ENCODE data around the gene BEST4. TPM values are rescaled to one million over a fixed set of nuclear protein-coding genes. Genes with fewer than 3 reads are reported as not detected.

Gene BEST4
- total and polyA plus RNA-seq, 2 of the 13 experiments (the other 11 are each of a cell fraction or from before 2014, with no cell fraction given): 0.77 to 1.4 TPM

- TF ChIP-seq ZBTB33 (CRISPR knock-in tag; IDR thresholded peaks at IDR 0.05) (peak; percentile 64; the same call in 1 of the 2 replicates), ZSCAN30 (CRISPR knock-in tag; IDR thresholded peaks at IDR 0.05) (0 out of 2 replicates have a peak, but pooled peaks have one; percentile 64), HOMEZ (CRISPR knock-in tag; IDR thresholded peaks at IDR 0.05; ENCODE audit: low read depth) (peak; percentile 58; the same call in 1 of the 2 replicates), NFKBIZ (CRISPR knock-in tag; IDR thresholded peaks at IDR 0.05) (peak; percentile 50; the same call in 1 of the 2 replicates), CSRNP2 (CRISPR knock-in tag; conservative IDR thresholded peaks at IDR 0.05; ENCODE audit: low read depth) (no peak), ZNF260 (CRISPR knock-in tag; IDR thresholded peaks at IDR 0.05; ENCODE audit: borderline replicate concordance, low read depth) (no peak), EP300 (IDR thresholded peaks at IDR 0.05; ENCODE audit: low read depth in 2 of 2, low read length in 2 of 2) (0 out of 4 replicates have a peak, but pooled peaks of 1 of the 2 experiments have one; percentile 11), EP300 (CRISPR knock-in tag; IDR thresholded peaks at IDR 0.05; ENCODE audit: borderline replicate concordance) (0 out of 2 replicates have a peak, but pooled peaks have one; percentile 31), ZNF44 (CRISPR knock-in tag; IDR thresholded peaks at IDR 0.05) (no peak), CBFB (CRISPR knock-in tag; IDR thresholded peaks at IDR 0.05) (peak; percentile 98), IRF9 (CRISPR knock-in tag; IDR thresholded peaks at IDR 0.05; ENCODE audit: borderline replicate concordance) (peak; percentile 61; the same call in 1 of the 2 replicates), ZNF580 (CRISPR knock-in tag; IDR thresholded peaks at IDR 0.05; ENCODE audit: borderline replicate concordance, low read depth) (0 out of 2 replicates have a peak, but pooled peaks have one; percentile 39), ZBTB44 (CRISPR knock-in tag; IDR thresholded peaks at IDR 0.05) (peak; percentile 22; the same call in 1 of the 2 replicates), ZNF34 (CRISPR knock-in tag; IDR thresholded peaks at IDR 0.05; ENCODE audit: borderline replicate concordance) (no peak), NFE2L1 (CRISPR knock-in tag; IDR thresholded peaks at IDR 0.05; ENCODE audit: borderline replicate concordance) (peak; percentile 51; the same call in 1 of the 2 replicates), ZNF562 (CRISPR knock-in tag; IDR thresholded peaks at IDR 0.05; ENCODE audit: borderline replicate concordance) (no peak), NR0B2 (CRISPR knock-in tag; IDR thresholded peaks at IDR 0.05) (0 out of 2 replicates have a peak, but pooled peaks have one; percentile 22), ZNF225 (CRISPR knock-in tag; IDR thresholded peaks at IDR 0.05) (peak; percentile 58; the same call in 1 of the 2 replicates)
Observed at GRCh38 chr1:44775078-44775929, 12.7 kb downstream of the BEST4 start, which contains the start of gene RPS8 (continued).

Data from HepG2 (cell line).